ENCODE measurements around the gene OPCML.
A peak's percentile ranks its signal among the peaks of the same experiment; 100 is the strongest.

The OPCML gene

GRCh38 chr11:132551016-132551415 is 981.3 kb downstream of the OPCML start:
- no peak for DNase-seq (ENCODE audit: low spot score)

- DNase-seq (ENCODE audit: low spot score), result no peak
These were observed 982.7 kb downstream of the OPCML start for GRCh38 chr11:132549561-132549960.

- no peak for DNase-seq (ENCODE audit: low spot score)
These were observed 983.3 kb downstream of the OPCML start for GRCh38 chr11:132549001-132549400.

DNA sequence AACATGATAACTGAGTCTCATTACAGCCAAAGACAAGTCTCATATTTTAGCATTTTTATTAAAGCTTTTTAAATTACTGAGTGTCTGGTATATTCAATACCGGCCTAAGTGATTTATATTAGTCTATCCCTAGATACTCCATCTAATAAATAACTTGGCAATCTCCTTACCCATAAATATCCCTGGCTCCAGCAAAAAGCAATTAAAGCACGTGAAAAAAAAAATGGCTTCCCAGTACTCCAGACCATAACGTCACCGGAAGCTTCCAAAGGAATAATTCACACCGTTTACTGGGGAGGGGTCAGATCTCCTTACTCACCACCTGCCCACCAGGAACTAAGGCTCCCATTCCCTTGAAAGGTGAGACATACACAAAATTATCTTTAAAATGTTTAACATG is 988.3 kb downstream of the OPCML start:
- no peak for DNase-seq (ENCODE audit: low spot score)

DNA sequence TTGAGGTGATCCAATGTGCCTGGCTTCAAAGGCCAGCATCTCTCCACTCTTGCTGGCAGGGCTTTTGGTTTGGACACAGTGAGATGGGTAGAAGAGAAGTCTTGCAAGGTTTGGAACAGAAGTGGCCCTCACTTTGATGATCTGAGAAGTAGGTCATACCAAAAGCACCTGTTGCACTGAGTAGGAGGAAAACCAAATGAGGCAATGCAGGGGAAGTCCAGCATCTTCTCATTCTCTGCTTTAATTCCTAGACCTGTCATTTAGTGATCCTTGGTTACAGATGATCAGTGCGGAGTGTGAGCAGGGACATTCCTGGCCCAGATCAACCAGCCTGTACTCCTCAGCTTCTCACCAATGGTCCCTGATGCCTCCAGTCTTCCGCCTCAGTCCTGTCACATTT is 990.5 kb downstream of the OPCML start:
- DNase-seq (ENCODE audit: low spot score), result no peak

DNA sequence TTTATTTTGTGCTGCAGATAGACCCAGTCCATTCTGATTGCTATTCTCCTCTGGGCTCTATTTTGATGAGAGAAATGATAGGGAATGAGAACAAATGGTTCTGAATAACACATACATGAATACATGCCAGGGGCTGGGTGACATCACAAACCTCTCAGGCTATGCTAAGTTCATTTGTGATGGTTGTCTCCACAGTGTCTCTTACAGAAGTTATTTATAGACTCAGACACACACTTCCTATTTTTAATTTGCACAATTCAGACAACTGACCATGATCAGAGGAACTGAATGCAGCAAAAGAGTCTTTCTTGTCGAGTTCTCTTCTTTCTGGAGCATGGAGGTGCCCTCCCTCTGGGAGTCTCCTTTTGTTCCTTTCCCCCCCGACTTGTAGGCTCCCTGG is 991.7 kb downstream of the OPCML start:
- peak; percentile 35 for DNase-seq (ENCODE audit: low spot score)

GRCh38 chr11:132539590-132540368 is 992.5 kb downstream of the OPCML start:
- DNase-seq (ENCODE audit: low spot score), result no peak

- no peak for DNase-seq (ENCODE audit: low spot score)
These were observed 993.7 kb downstream of the OPCML start for GRCh38 chr11:132538642-132539041.

DNA sequence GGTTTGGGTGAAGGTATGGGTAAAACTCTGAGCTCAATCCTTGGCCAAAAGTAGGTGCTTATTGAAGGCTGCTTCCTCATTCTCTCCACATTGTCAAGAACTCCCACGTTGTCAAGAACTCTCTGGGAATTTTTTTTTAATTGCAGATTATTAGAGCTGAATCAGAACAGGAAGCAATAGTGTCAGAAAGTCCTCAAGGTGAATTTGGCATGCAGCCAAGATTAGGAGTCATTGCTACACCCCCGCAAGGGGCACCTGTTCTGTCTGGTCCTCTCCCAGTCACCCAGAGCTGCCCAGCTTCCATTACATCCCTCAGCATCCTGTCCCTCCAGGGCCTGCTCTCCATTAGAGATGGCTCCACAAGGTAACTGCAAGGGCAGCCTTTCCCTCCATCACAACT is 996.5 kb downstream of the OPCML start:
- no peak for DNase-seq (ENCODE audit: low spot score)

DNA sequence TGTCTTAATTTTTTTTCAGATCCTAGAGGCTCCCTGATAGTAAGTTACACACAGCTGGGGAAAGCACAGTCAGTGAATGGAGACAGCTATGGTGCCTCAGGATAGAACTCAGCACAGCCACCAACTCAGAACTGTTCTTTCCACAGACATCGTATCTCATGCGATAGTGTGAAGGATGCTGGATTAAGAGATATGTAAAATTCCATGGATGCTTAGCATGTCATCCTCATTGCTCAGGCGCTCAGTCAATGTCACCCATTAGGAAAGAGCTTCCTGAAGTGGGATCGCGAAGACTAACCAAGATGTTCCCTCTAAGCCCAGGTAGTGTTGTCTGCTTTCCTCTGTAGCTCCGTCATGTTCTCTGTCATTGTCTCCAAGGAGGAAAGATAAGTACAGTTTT is 1000.4 kb downstream of the OPCML start:
- DNase-seq (ENCODE audit: low spot score), result no peak

- DNase-seq (ENCODE audit: low spot score), result no peak
These were observed 1004.1 kb downstream of the OPCML start for GRCh38 chr11:132528181-132528580.

GRCh38 chr11:132523929-132524328 is 1008.4 kb downstream of the OPCML start:
- DNase-seq (ENCODE audit: low spot score), result no peak

GRCh38 chr11:132520199-132520598 is 1012.1 kb downstream of the OPCML start:
- DNase-seq (ENCODE audit: low spot score), result no peak

DNA sequence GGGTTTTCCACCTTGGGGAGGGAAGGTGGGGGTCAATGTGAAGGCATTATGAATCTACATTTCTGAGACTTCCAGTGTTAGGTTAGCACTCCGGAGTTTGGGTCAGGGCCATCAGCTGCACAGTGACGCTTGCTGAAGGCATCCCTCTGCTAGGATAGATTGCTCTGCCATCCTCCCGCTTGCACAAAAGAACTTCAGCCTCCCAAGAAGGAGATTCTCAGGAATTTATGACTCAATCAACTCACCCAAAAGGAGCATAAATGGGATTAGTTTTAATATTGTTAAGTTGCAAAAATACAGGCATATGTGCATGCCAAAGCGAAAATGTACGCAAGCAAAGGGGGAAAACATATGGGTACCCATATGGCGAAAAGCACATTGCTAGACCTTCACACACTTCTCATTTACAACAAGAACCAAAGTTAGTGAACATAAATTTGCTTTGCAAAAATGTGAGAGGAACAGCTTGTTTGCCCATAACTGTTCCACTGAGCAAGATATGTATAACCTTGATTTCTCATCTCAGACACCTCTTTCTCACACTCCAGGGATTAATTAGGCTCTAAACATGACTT is 1013.0 kb downstream of the OPCML start:
- no peak for DNase-seq (ENCODE audit: low spot score)

DNA sequence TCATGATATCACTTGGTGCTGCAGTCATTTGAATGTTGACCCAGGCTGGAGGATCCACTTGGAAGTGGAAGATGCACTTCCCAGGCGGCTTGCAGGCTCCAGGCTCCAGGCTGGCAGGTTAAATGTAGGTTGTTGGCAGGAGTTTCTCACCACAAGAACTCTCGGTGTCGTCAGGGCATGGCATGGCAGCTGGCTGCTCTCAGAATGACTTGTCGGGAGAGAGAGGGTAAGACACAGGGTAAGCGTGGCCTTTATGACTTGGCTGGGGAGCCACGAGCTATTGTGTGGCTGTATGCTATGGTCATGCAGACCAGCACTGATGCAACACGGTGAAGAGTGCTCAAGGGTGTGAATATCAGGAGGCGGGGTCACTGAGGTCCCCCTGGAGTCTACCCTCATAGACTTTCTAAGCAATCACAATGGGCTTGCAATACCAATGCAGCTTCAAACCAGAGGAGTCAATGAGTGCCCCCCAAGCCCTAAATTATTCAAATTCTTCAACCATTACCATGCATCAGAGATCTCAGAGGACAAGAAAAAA is 1027.7 kb downstream of the OPCML start:
- DNase-seq (ENCODE audit: low spot score), result no peak

DNA sequence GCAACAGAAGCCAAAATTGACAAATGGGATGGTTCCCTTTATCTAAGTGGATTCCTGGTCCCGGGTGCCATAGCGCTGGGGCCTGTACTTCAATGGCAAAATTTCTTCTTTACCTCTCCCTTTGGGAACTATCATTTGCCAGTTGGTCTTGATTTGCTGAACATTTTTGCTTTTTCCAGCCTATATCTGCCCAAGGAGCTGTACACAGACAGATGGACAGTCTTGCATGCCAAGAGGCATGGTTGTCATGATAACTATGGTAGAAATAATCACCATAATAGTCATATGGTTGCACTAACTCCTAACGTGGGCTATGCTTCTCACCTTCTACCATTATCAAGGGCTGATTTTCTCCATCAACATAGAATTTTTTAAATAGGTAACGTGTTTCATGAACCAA is 1030.9 kb downstream of the OPCML start:
- DNase-seq (ENCODE audit: low spot score), result no peak

DNA sequence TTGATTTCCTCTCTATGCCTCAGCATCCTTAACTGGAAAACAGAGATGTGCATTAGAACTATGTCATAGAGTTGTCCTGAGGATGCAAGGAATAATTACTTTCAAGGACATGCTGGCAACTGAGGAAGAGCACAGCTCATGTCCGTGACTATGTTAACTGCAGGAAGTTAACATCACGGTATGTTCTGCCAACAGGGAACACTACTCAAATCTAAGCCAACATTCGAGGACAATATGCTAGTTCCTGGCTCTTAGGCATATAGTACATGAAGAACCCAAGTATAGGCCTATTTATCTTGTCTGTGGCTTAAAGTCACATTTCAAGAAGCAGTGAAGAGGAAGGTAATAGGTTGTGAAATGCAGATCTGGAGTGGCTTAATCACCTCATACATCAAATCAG is 1032.6 kb downstream of the OPCML start:
- no peak for DNase-seq (ENCODE audit: low spot score)

GRCh38 chr11:132496341-132496740 is 1036.0 kb downstream of the OPCML start:
- DNase-seq (ENCODE audit: low spot score), result no peak

DNA sequence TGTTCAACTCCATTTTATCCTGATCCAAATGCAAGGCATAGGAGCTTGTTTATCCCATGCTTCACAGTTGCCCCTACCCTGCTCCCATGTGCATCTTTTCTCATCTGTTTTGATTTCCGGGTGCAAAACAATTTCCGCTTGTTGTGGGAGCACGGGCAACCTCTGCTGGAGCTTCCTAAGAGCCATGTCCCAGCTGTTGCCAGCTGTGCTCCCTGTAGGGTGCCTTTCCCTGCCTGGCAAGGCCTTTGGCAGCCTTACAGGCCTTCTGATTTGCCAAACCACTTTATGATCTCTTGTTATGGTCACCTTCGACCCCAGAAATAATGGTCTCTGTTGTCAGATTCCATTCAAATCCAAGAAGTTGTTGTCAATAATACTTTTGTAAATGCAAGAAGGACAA is 1038.5 kb downstream of the OPCML start:
- DNase-seq (ENCODE audit: low spot score), result no peak

DNA sequence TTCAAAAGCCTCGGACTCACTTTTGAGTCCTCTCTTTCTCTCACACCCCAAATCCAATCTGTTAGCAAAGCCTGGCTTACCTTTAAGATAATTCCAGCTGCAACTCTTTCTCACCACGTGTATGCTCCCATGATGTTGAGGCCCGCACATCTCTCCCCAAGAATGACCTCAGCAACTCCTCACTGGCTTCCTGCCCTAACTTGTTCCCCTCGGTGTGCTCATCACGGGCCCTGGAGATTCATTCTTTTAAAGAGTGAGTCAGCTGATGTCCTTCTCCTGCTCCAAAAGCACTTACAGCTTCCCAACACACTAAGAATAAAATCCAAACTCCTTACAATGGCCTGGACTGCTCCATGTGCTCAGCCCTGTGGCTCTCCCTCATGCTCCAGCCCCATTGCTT is 1041.3 kb downstream of the OPCML start:
- no peak for DNase-seq (ENCODE audit: low spot score)

DNA sequence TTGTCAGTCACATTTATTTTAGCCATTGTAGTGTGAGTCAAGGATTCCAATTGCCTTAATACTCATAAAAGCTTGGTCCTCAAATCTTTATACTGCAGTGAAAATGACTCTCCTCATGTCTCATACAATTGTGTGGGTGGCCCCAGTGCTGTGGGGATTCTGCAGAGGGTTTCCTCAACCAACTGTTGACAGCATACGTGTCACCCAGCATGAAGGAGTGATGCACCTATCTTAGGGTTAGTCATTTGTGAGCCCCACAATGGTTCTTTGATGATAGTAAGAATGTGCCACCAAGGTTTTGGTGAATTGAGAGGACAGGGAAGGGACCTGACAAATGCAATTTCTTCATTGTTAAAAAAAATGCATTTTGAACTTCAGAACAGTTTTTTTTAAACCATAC is 1046.2 kb downstream of the OPCML start:
- no peak for DNase-seq (ENCODE audit: low spot score)

DNA sequence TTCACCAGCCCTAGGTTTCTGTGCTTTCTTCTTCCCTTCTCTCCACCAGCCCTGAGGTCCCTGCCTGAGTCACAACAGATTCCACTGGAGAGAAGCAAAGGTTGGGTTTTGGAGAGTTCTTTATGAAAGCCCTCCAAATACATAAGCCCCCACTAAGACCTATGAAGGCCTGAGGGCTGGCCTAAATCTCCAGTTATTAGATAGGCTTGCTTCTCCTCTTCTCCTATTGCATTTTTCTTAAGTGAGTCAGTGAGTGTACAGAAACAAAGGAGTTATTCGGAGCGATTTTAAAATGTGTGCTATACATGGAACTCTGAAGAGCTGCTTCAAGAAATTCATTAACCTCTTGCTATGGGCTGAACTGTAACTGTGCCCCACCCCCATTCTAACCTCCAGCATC is 1057.3 kb downstream of the OPCML start:
- no peak for DNase-seq (ENCODE audit: low spot score)

- no peak for DNase-seq (ENCODE audit: low spot score)
These were observed 1059.7 kb downstream of the OPCML start for GRCh38 chr11:132472411-132473172.

Data from globus pallidus (tissue), 1 donor.